Suppressor macrophage treated with lipopolysaccharide for 1 hour (primary cell): ENCODE data around the gene ARID1B.

Source experiments
- DNase-seq, 3 donors: peaks; one replicate each; pipeline ENCODE4 v3.0.0-alpha.2; 2020 to 2022

Gene ARID1B

GRCh38 chr6:157061770-157062594, 284.8 kb downstream of the ARID1B start:
- no peak for DNase-seq

GRCh38 chr6:157063176-157063905, 286.2 kb downstream of the ARID1B start:
- no peak for DNase-seq

GRCh38 chr6:157063923-157064322, 286.7 kb downstream of the ARID1B start:
- no peak for DNase-seq

- no peak for DNase-seq
Measured at GRCh38 chr6:157064502-157064901, 287.3 kb downstream of the ARID1B start.

GRCh38 chr6:157065366-157065765, 288.2 kb downstream of the ARID1B start:
- DNase-seq = no peak

- DNase-seq = peak in 1 of 3 donors; percentile 7
Measured at GRCh38 chr6:157066781-157067491, 289.8 kb downstream of the ARID1B start.

- no peak for DNase-seq
Measured at GRCh38 chr6:157067507-157067906, 290.3 kb downstream of the ARID1B start.

GRCh38 chr6:157068691-157069324, 291.6 kb downstream of the ARID1B start:
- DNase-seq = no peak

GRCh38 chr6:157069585-157069984, 292.4 kb downstream of the ARID1B start:
- no peak for DNase-seq

GRCh38 chr6:157070403-157071107, 293.4 kb downstream of the ARID1B start:
- no peak for DNase-seq

GRCh38 chr6:157072128-157072527, 294.9 kb downstream of the ARID1B start:
- no peak for DNase-seq

GRCh38 chr6:157073596-157073995, 296.4 kb downstream of the ARID1B start:
- DNase-seq = no peak

- no peak for DNase-seq
Measured at GRCh38 chr6:157074969-157075368, 297.8 kb downstream of the ARID1B start.

- DNase-seq = peak; percentile 27 to 49 (median 32)
Measured at GRCh38 chr6:157075549-157076450, 298.6 kb downstream of the ARID1B start.

GRCh38 chr6:157076451-157076822, 299.3 kb downstream of the ARID1B start:
- DNase-seq = no peak

GRCh38 chr6:157077251-157077650, 300.1 kb downstream of the ARID1B start:
- no peak for DNase-seq

- DNase-seq = no peak
Measured at GRCh38 chr6:157078326-157078725, 301.1 kb downstream of the ARID1B start.

GRCh38 chr6:157079277-157079676, 302.1 kb downstream of the ARID1B start:
- no peak for DNase-seq

GRCh38 chr6:157079771-157080170, 302.6 kb downstream of the ARID1B start:
- no peak for DNase-seq

- DNase-seq = no peak
Measured at GRCh38 chr6:157080986-157081391, 303.8 kb downstream of the ARID1B start.

- no peak for DNase-seq
Measured at GRCh38 chr6:157083343-157083742, 306.2 kb downstream of the ARID1B start.
